NT2/D1 (cell line): ENCODE results near the gene C2CD2.

Source experiments
- YY1 ChIP-seq: IDR thresholded peaks from 2 replicates; pipeline ENCODE4 v1.6.1; 2011; ENCODE audit not compliant: insufficient read length, insufficient read depth
- ZNF274 ChIP-seq: IDR thresholded peaks from 2 replicates; pipeline ENCODE4 v1.6.1; 2011; ENCODE audit warnings: mild to moderate bottlenecking, low read depth, low read length

GRCh38 chr21:41971891-41972290 is 18.1 kb upstream of the C2CD2 start:
- no peak for TF ChIP-seq YY1
- no peak for TF ChIP-seq ZNF274
